ENCODE results near the gene ADGRG2.

The ADGRG2 gene

GRCh38 chrX:18944482-18944881 is 177.8 kb downstream of the ADGRG2 start:
- peaks cover 16 to 24% of the 10 kb centered on the region in 2 donors for H3K36me3 Mint-ChIP-seq
- DNase-seq = no peak
- H3K27ac Mint-ChIP-seq = no peak overlapping the region
- no peaks in the 10 kb centered on the region for H3K27me3 Mint-ChIP-seq
- ATAC-seq (replicated peaks) = no peak
- H3K4me1 Mint-ChIP-seq = no peaks in the 10 kb centered on the region
- H3K4me3 Mint-ChIP-seq = no peak overlapping the region
- H3K9me3 Mint-ChIP-seq = no peaks in the 10 kb centered on the region

- Mint-ChIP-seq H3K4me3 (no peak overlapping the region), H3K9me3 (no peaks in the 10 kb centered on the region), H3K27ac (no peak overlapping the region), H3K27me3 (no peaks in the 10 kb centered on the region), H3K4me1 (no peaks in the 10 kb centered on the region), H3K36me3 (peaks cover 19 to 25% of the 10 kb centered on the region in 2 donors)
- DNase-seq = no peak
- no peak for ATAC-seq (replicated peaks)
Measured at GRCh38 chrX:18941896-18942295, 180.4 kb downstream of the ADGRG2 start.
